Nephron progenitor cell (in vitro differentiated cells): ENCODE measurements around the gene PPM1B.

Experiments used
- DNase-seq: peaks from one replicate; pipeline ENCODE4 v3.0.0; 2021
- H3K27ac Mint-ChIP-seq: 2 replicates; pipeline ENCODE4 v1.8.0; 2021; ENCODE audit warnings: mild to moderate bottlenecking, moderate library complexity, mixed read lengths
- H3K27me3 Mint-ChIP-seq: 2 replicates; pipeline ENCODE4 v1.8.0; 2021; ENCODE audit warnings: mild to moderate bottlenecking, low read depth, mixed read lengths; ENCODE audit not compliant: poor library complexity
- H3K36me3 Mint-ChIP-seq: 2 replicates; pipeline ENCODE4 v1.8.0; 2021; ENCODE audit warnings: low read depth, mixed read lengths
- H3K4me1 Mint-ChIP-seq: 2 replicates; pipeline ENCODE4 v1.8.0; 2021; ENCODE audit warnings: mixed read lengths
- H3K4me3 Mint-ChIP-seq: 2 replicates; pipeline ENCODE4 v1.8.0; 2021; ENCODE audit warnings: mild to moderate bottlenecking, moderate library complexity, mixed read lengths
- H3K9me3 Mint-ChIP-seq: 2 replicates; pipeline ENCODE4 v1.8.0; 2021; ENCODE audit warnings: mild to moderate bottlenecking, moderate library complexity, mixed read lengths
- CTCF ChIP-seq: fragments of 200-600 bp; sonication (generic); IDR thresholded peaks from 2 replicates; pipeline ENCODE4 v1.5.0; 2021; ENCODE audit warnings: antibody characterized with exemption

PPM1B gene

GRCh38 chr2:44181648-44182047 lies 13.0 kb downstream of the PPM1B start:
- Mint-ChIP-seq H3K4me1 (peaks cover 18% of the 10 kb centered on the region), H3K4me3 (no peak overlapping the region), H3K9me3 (peaks cover 2% of the 10 kb centered on the region), H3K36me3 (peaks cover 57% of the 10 kb centered on the region), H3K27me3 (no peaks in the 10 kb centered on the region), H3K27ac (no peak overlapping the region)
- no peak for DNase-seq
- no peak for TF ChIP-seq CTCF

GRCh38 chr2:44184106-44184505 lies 15.4 kb downstream of the PPM1B start:
- H3K9me3 Mint-ChIP-seq, result peaks cover 12% of the 10 kb centered on the region
- H3K4me3 Mint-ChIP-seq, result no peak overlapping the region
- H3K27ac Mint-ChIP-seq, result peak overlapping the region; percentile 65
- H3K27me3 Mint-ChIP-seq, result no peaks in the 10 kb centered on the region
- H3K4me1 Mint-ChIP-seq, result peaks cover 18% of the 10 kb centered on the region
- TF ChIP-seq CTCF, result no peak
- no peak for DNase-seq
- peaks cover 68% of the 10 kb centered on the region for H3K36me3 Mint-ChIP-seq

- H3K4me3 Mint-ChIP-seq, result no peak overlapping the region
- no peak overlapping the region for H3K27ac Mint-ChIP-seq
- H3K27me3 Mint-ChIP-seq, result no peaks in the 10 kb centered on the region
- H3K9me3 Mint-ChIP-seq, result peaks cover 12% of the 10 kb centered on the region
- DNase-seq, result no peak
- H3K36me3 Mint-ChIP-seq, result peaks cover 57% of the 10 kb centered on the region
- TF ChIP-seq CTCF, result no peak
- H3K4me1 Mint-ChIP-seq, result peaks cover 21% of the 10 kb centered on the region
Observed at GRCh38 chr2:44186810-44187209, 18.1 kb downstream of the PPM1B start.

- no peak for DNase-seq
- Mint-ChIP-seq H3K4me3 (no peak overlapping the region), H3K27ac (no peak overlapping the region), H3K36me3 (peaks cover 60% of the 10 kb centered on the region), H3K9me3 (peaks cover 12% of the 10 kb centered on the region), H3K4me1 (peaks cover 21% of the 10 kb centered on the region), H3K27me3 (no peaks in the 10 kb centered on the region)
- no peak for TF ChIP-seq CTCF
Observed at GRCh38 chr2:44187251-44187650, 18.6 kb downstream of the PPM1B start.

- peaks cover 12% of the 10 kb centered on the region for H3K9me3 Mint-ChIP-seq
- no peak for DNase-seq
- no peak overlapping the region for H3K4me3 Mint-ChIP-seq
- H3K4me1 Mint-ChIP-seq, result peaks cover 13% of the 10 kb centered on the region
- H3K36me3 Mint-ChIP-seq, result peaks cover 59% of the 10 kb centered on the region
- no peaks in the 10 kb centered on the region for H3K27me3 Mint-ChIP-seq
- H3K27ac Mint-ChIP-seq, result no peak overlapping the region
- TF ChIP-seq CTCF, result no peak
Observed at GRCh38 chr2:44188696-44189095, 20.0 kb downstream of the PPM1B start.

- Mint-ChIP-seq H3K4me1 (peaks cover 9% of the 10 kb centered on the region), H3K9me3 (peaks cover 12% of the 10 kb centered on the region), H3K27ac (no peak overlapping the region), H3K36me3 (peaks cover 63% of the 10 kb centered on the region), H3K27me3 (no peaks in the 10 kb centered on the region), H3K4me3 (no peak overlapping the region)
- TF ChIP-seq CTCF, result no peak
- no peak for DNase-seq
Observed at GRCh38 chr2:44189104-44189503, 20.4 kb downstream of the PPM1B start.
